Femur (tissue), 1 donor: Measurements from ENCODE around the gene ZNF341.

ENCODE experiments used
- DNase-seq: peaks from one replicate; pipeline ENCODE4 v3.0.0-alpha.2; 2017

The ZNF341 gene

DNA sequence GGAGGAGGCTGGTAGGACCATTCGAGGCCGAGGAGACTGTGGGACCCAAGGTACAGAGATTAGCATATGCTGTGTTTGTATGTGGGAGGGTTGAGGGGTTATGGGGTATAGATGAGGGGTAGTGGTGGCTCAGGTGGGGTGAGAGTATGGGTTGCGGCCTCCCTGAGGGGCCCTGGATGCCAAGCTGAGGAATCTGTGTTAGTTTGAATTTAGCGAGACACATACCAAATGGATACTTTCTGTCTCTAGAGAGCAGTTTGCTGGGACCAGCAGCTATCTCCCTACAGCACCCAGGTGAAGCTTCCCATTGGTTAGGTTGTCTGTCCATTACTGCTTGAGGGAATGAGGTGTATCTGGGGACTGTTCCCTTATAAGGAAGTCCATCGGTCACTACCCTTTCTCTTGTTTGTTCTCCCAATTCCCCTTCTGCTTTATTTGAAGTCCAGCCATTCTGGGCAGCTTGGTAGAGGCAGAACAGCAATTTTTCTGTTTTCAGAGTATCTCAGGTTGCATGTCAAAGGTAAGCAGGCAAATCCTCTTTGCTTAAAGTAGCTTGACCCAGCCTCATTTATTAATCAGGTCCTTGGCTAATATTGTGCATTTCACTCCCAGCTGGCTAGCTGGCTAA lies 94.6 kb downstream of the ZNF341 start:
- DNase-seq, result no peak

- no peak for DNase-seq
Measured at GRCh38 chr20:33827109-33827508, 95.3 kb downstream of the ZNF341 start.

- DNase-seq, result no peak
Measured at GRCh38 chr20:33827634-33828325, 96.0 kb downstream of the ZNF341 start.

- peak; percentile 46 for DNase-seq
Measured at GRCh38 chr20:33828326-33828844, 96.6 kb downstream of the ZNF341 start.

DNA sequence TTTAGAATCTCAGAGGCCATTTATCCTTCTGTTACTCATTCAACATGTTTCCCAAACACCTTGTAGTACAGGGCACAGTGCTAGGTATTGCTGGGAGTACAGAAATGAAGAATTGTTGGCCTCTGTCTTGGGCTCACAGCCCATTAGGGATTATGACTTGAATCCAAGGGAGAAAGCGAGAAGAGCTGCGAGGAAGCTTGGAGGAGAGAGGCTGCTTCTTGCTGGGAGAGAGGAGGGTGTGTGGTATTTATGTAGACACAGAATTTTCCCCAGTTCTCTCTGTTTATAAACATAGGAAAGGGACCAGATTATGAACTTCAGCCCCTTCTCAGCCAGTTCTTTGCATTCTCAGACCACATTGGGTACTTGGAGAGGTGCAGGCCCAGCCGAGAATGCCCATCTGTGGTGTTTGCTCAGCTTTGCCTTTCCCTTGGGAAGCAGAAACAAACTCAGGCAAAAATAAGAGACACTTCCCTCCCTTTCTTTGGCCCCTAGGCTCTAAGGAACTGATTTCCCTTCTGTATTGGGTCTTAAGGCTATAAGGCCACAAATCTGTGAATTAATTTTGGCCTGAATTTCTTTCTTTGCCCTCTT lies 97.3 kb downstream of the ZNF341 start:
- no peak for DNase-seq

- no peak for DNase-seq
Measured at GRCh38 chr20:33829636-33830035, 97.8 kb downstream of the ZNF341 start.

GRCh38 chr20:33830371-33830770 lies 98.6 kb downstream of the ZNF341 start:
- no peak for DNase-seq

DNA sequence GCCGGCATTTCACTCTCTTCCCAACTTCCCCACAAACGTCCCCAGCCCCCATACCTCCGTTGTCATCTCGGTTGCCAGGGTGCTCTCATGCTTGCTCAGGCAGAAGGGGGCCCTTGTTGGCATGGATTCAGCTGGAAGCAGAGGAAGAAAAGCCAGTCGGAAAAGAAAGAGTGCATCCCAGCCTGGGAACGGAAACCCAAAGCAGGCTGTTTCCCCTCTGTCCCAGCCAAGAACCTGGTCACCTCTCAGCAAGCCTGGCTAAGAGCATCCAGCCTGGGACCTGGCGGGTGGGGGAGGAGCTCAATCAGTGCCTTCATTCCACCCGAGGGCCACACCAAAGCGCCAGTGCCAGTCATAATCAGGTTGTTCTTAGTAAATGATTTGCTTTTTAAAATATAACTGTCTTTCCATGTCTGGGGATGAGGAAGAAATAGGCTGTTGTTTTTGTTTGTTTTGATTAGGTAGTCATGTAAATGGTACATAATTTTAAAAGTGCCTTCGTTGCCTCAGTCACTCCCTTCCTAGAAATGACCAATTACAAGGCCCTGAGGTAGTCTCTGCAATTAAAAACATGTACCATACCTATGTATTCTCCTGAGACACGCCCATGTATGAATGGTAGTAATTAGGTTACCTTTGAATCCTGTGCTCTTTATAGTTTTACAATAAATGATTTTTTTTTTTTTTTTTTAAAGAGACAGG lies 100.5 kb downstream of the ZNF341 start:
- DNase-seq, result peak; percentile 65

- DNase-seq, result no peak
Measured at GRCh38 chr20:33833333-33833732, 101.5 kb downstream of the ZNF341 start.

DNA sequence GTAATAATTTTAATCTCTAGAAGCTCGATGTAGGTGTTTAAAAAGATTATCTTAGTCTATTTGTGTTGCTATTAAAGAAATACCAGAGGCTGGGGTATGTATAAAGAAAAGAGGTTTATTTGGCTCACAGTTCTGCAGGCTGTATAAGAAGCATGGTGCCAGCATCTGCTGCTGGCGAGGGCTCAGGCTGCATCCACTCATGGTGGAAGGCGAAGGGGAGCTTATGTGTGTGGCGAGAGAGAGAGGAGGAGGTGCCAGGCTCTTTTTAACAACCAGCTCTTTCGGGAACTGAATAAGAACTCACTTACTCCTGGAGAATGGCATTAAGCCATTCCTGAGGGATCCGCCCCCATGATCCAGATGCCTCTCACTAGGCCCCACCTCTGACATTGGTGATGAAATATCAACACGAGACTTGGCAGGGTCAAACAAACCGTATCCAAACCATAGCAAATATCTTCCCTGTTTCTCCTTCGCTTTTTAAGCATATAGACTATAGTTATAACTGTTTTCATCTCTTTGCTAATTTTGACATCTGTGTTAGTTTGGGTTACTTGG lies 103.9 kb downstream of the ZNF341 start:
- no peak for DNase-seq

- no peak for DNase-seq
Measured at GRCh38 chr20:33836277-33836676, 104.5 kb downstream of the ZNF341 start.

DNA sequence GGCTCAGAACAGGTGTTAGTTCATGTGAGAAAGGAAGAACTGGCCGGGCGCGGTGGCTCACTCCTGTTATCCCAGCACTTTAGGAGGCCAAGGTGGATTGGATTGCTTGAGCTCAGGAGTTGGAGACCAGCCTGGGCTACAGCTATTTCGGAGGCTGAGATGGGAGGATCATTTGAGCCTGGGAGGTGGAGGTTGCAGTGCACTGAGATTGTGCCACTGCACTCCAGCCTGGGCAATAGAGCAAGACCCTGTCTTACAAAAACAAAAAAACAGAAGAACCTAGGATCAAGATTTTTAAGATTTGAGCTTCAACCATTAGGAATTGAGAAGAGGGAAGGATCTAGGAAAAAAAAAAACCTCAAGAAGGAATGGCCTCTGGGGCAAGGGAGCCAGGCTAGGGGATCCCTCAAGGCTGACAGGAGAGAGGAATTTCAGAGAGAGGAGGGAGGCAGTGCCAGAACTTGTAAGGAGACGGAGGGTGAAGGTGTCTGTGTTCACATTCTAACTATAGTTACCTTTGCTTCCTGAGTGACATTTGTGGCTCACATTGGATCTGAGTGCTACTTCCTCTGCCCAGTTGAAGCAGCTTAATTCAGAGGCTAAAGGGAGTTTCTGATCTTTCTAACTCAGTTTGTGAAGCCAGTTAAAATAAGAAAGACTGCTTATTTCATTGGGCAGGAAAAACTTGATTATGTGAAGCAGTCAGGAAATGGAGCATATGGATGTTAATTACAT lies 105.5 kb downstream of the ZNF341 start:
- no peak for DNase-seq

DNA sequence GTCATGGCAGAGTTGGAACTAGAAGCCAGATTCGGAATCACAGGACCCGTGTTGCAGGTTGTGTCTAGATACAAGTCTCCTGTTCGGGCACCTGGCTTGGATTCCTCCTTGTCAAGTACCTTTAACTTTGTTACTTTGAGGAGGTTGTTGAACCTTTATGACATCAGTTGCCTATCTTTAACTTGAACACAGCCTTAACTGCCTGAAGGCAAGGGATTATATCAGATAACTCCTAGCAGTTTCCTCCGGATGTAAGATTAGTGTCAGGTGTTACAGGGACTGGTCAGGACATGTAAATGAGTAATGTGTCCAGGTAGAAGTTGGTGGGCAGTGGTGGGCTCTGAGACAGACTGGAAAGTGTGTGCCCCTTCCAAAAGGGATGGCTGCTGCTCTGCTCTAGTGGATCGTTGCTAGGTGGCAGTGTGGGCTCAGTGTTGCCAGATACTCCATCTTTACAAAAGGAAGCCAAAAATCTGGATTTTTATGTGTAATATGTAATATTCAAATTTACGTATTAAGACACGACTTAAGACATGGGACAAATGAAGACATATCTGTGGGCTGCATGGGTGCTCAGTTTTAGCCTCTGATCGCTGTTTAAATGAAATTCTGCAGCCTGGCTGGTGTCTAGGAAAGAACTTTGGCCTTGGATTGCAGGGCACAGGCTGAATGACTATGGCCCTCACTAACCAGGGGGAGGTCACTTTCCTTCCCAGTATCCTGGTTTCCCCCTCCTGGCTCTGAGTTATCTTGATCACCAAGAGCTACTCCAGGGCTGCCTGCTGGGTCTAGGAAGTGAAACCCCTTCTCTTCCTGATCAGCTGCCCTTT lies 106.5 kb downstream of the ZNF341 start:
- DNase-seq, result no peak

- DNase-seq, result no peak
Measured at GRCh38 chr20:33839591-33839990, 107.8 kb downstream of the ZNF341 start.

- DNase-seq, result no peak
Measured at GRCh38 chr20:33840160-33840559, 108.4 kb downstream of the ZNF341 start.

- no peak for DNase-seq
Measured at GRCh38 chr20:33840759-33841435, 109.1 kb downstream of the ZNF341 start.

GRCh38 chr20:33841436-33841799 lies 109.6 kb downstream of the ZNF341 start:
- no peak for DNase-seq
